Panc1 (cell line): ENCODE results near the gene FAM53A. TPM values are rescaled to one million over a fixed set of nuclear protein-coding genes. Genes with fewer than 3 reads are reported as not detected.

Experiments used
- ATAC-seq: fragments of 200-7000 bp; cut with Tn5 transposase; 2 replicates; pipeline ENCODE4 v1.9.1; 2020; ENCODE audit warnings: mild to moderate bottlenecking, moderate library complexity
- BruUV-seq: library from RNA; stranded (reverse); fragments of 400-500 nt; replicated peaks from 2 replicates; lab custom pipeline; 2021; lab: Mats Ljungman, UMichigan
- CTCF ChIA-PET: fragments of 300-600 bp; sonication (Branson Sonifier 250); formaldehyde crosslinking; loops from one replicate; lab custom pipeline; 2022; ENCODE audit warnings: antibody characterized with exemption; lab: Charles Lee
- POLR2A ChIA-PET: fragments of 300-600 bp; sonication (Branson Sonifier 250); formaldehyde crosslinking; loops from one replicate; lab custom pipeline; 2022; ENCODE audit warnings: antibody characterized with exemption; lab: Charles Lee
- DNase-seq: peaks from one replicate; pipeline ENCODE4 v3.0.0-alpha.2; 2010; ENCODE audit warnings: low read depth, low spot score
- H3K27ac ChIP-seq: 2 replicates; pipeline ENCODE4 v1.5.1; 2011; ENCODE audit warnings: mild to moderate bottlenecking, low read length, inconsistent platforms
- H3K27me3 ChIP-seq: fragments of 200-500 bp; sonication (Bioruptor generic); 2 replicates; pipeline ENCODE4 v1.6.0; 2014; ENCODE audit warnings: low read length, inconsistent platforms; ENCODE audit not compliant: control insufficient read depth, insufficient read depth
- H3K36me3 ChIP-seq: fragments of 200-500 bp; sonication (Bioruptor generic); 2 replicates; pipeline ENCODE4 v1.5.1; 2014; ENCODE audit warnings: inconsistent platforms, mild to moderate bottlenecking, low read length, moderate library complexity; ENCODE audit not compliant: control insufficient read depth, insufficient read depth
- H3K4me1 ChIP-seq: 2 replicates; pipeline ENCODE4 v1.5.1; 2011; ENCODE audit warnings: inconsistent platforms, mild to moderate bottlenecking, low read length, moderate library complexity; ENCODE audit not compliant: control insufficient read depth, insufficient read depth
- H3K4me3 ChIP-seq, 2 experiments: 2 replicates each; pipeline ENCODE4 v1.5.1; 2011 to 2012; ENCODE audit warnings: low read depth in 2 of 2, low read length in 2 of 2, mild to moderate bottlenecking in 2 of 2, inconsistent platforms in 1 of 2, moderate library complexity in 1 of 2
- H3K9me3 ChIP-seq: fragments of 200-500 bp; sonication (Bioruptor generic); 2 replicates; pipeline ENCODE4 v1.5.1; 2014; ENCODE audit warnings: low read depth, mild to moderate bottlenecking, inconsistent platforms, low read length, moderate library complexity; ENCODE audit not compliant: control insufficient read depth, insufficient read depth
- POLR2AphosphoS5 ChIP-seq: IDR thresholded peaks from 2 replicates; pipeline ENCODE4 v1.6.1; 2012; ENCODE audit warnings: mild to moderate bottlenecking, low read depth, low read length, moderate library complexity
- SIN3A ChIP-seq: IDR thresholded peaks from 2 replicates; pipeline ENCODE4 v1.6.1; 2012; ENCODE audit warnings: low read depth, mild to moderate bottlenecking, low read length, moderate library complexity, borderline replicate concordance; ENCODE audit not compliant: insufficient read depth
- TCF7L2 ChIP-seq: IDR thresholded peaks from 2 replicates; pipeline ENCODE4 v1.6.1; 2011; ENCODE audit warnings: mild to moderate bottlenecking, low read depth, low read length, inconsistent platforms
- in situ Hi-C: cut with HindIII; loops from 2 replicates; pipeline ENCODE4 v1.10.0; 2016; ENCODE audit warnings: low sequenced_read_pairs, low pct_unique_long_range_greater_than_20kb
- intact Hi-C: fragments of 100-400 bp; cut with micrococcal nuclease; formaldehyde crosslinking; loops from one replicate; pipeline ENCODE4 v1.10.0; 2022; ENCODE audit not compliant: unreplicated experiment
- total RNA-seq: library from RNA; stranded (reverse); gene quantifications from one replicate; pipeline ENCODE4 v1.2.1, GENCODE V29; 2021; ENCODE audit not compliant: unreplicated experiment
- TF ChIP-seq, protein P1 (sequence below): fragments of 450-650 bp; IDR thresholded peaks from 2 replicates; pipeline ENCODE4 v1.5.1; 2017; ENCODE audit warnings: mild to moderate bottlenecking
- TF ChIP-seq, protein P2 (sequence below), 2 experiments: IDR thresholded peaks; 2 replicates each; pipeline ENCODE4 v1.6.1; 2011 to 2012; ENCODE audit warnings: low read depth in 2 of 2, control low read depth in 1 of 2, low read length in 1 of 2, mild to moderate bottlenecking in 1 of 2, moderate library complexity in 1 of 2; ENCODE audit not compliant: insufficient read depth in 1 of 2

The FAM53A gene
- total RNA-seq, 1 experiment from 2014 or later: 7.0 TPM

DNA sequence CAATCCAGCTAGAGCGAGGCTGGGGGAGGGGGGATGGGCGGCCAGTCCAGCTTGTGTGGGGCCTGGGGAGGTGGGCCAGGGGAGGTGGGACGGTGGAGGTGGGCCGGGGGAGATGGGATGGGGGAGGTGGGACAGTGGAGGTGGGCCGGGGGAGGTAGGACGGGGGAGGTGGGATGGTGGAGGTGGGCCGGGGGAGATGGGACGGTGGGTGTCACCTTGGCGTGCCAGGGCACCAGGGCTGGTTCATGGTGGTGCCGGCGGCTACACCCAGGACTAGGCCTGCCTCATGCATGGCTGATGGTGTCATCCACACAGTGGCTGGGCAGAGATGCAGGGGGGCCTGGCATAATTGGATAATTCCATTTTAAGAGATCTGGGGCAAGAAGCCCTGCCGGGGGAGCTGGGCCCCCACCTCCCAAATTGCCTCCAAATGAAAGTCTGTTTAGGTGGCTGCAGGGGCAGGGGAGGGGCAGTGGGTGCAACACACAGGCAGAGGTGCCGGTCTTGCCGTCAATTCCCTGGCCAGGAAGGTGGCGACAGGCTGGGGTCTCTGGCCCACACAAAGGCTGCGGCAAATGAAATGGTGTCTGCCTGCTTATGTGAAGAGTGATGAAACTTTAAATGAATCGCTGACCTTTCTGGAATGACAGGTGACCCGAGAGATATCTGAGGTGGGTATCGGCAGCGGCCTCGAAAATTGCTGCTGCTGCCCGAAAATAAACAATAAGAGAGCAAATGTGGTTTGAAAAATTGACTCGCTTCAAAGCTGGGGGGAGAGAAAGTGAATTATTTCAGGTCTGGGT, 82.1 kb downstream of the FAM53A start:
- TF ChIP-seq, protein P1, sequence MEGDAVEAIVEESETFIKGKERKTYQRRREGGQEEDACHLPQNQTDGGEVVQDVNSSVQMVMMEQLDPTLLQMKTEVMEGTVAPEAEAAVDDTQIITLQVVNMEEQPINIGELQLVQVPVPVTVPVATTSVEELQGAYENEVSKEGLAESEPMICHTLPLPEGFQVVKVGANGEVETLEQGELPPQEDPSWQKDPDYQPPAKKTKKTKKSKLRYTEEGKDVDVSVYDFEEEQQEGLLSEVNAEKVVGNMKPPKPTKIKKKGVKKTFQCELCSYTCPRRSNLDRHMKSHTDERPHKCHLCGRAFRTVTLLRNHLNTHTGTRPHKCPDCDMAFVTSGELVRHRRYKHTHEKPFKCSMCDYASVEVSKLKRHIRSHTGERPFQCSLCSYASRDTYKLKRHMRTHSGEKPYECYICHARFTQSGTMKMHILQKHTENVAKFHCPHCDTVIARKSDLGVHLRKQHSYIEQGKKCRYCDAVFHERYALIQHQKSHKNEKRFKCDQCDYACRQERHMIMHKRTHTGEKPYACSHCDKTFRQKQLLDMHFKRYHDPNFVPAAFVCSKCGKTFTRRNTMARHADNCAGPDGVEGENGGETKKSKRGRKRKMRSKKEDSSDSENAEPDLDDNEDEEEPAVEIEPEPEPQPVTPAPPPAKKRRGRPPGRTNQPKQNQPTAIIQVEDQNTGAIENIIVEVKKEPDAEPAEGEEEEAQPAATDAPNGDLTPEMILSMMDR: no peak
- TF ChIP-seq, protein P2, sequence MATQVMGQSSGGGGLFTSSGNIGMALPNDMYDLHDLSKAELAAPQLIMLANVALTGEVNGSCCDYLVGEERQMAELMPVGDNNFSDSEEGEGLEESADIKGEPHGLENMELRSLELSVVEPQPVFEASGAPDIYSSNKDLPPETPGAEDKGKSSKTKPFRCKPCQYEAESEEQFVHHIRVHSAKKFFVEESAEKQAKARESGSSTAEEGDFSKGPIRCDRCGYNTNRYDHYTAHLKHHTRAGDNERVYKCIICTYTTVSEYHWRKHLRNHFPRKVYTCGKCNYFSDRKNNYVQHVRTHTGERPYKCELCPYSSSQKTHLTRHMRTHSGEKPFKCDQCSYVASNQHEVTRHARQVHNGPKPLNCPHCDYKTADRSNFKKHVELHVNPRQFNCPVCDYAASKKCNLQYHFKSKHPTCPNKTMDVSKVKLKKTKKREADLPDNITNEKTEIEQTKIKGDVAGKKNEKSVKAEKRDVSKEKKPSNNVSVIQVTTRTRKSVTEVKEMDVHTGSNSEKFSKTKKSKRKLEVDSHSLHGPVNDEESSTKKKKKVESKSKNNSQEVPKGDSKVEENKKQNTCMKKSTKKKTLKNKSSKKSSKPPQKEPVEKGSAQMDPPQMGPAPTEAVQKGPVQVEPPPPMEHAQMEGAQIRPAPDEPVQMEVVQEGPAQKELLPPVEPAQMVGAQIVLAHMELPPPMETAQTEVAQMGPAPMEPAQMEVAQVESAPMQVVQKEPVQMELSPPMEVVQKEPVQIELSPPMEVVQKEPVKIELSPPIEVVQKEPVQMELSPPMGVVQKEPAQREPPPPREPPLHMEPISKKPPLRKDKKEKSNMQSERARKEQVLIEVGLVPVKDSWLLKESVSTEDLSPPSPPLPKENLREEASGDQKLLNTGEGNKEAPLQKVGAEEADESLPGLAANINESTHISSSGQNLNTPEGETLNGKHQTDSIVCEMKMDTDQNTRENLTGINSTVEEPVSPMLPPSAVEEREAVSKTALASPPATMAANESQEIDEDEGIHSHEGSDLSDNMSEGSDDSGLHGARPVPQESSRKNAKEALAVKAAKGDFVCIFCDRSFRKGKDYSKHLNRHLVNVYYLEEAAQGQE (IDR thresholded peaks at IDR 0.05; ENCODE audit: insufficient read depth in 1 of 2, low read depth in 2 of 2, low read length in 1 of 2): no peak
- TF ChIP-seq TCF7L2 (no peak), SIN3A (no peak), POLR2AphosphoS5 (no peak)
- intact Hi-C loops (no loop called here), in situ Hi-C loops (no loop called here)
- Histone ChIP-seq H3K4me3 (no peak overlapping the region), H3K4me1 (peaks cover 4% of the 10 kb centered on the region), H3K36me3 (no peaks in the 10 kb centered on the region), H3K27ac (no peak overlapping the region), H3K27me3 (no peaks in the 10 kb centered on the region), H3K9me3 (no peaks in the 10 kb centered on the region)
- BruUV-seq: no TSS peak
- ATAC-seq (no peak), DNase-seq (no peak)
- ChIA-PET CTCF (no interaction called here), POLR2A (no interaction called here)

DNA sequence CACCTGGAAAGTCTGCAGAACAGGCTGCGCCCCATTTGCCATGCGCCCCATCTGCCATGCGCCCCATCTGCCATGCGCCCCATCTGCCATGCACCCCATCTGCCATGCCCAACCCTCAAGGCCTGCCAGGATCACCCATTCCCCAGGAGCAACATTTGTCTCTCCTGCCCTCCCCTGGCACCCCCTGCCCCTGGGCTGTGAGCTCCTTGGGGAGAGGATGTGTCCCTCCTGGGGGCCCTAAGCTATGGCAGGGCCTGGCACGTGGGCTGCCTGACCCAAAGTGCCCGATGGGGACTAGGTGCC, 82.6 kb downstream of the FAM53A start:
- no TSS peak for BruUV-seq
- ChIA-PET CTCF (no interaction called here), POLR2A (no interaction called here)
- no peak overlapping the region for H3K27ac ChIP-seq
- TF ChIP-seq, protein P1: no peak
- no peak for TF ChIP-seq POLR2AphosphoS5
- H3K27me3 ChIP-seq: no peaks in the 10 kb centered on the region
- in situ Hi-C loops (no loop called here), intact Hi-C loops (no loop called here)
- ATAC-seq: no peak
- DNase-seq: no peak
- peaks cover 4% of the 10 kb centered on the region for H3K4me1 ChIP-seq
- no peaks in the 10 kb centered on the region for H3K36me3 ChIP-seq
- H3K9me3 ChIP-seq: no peaks in the 10 kb centered on the region
- H3K4me3 ChIP-seq: no peak overlapping the region
